OCI-LY7 (cell line): Measurements from ENCODE around the gene FANCL. TPM values are rescaled to one million over a fixed set of nuclear protein-coding genes. Genes with fewer than 3 reads are reported as not detected.
"Not testable (repeated sequence)": the region's sequence is repeated elsewhere in the genome, so short reads cannot be mapped to it uniquely, and the experiment has no call there.

Experiments used
- BruUV-seq: library from RNA; stranded (reverse); fragments of 400-500 nt; replicated peaks from 2 replicates; lab custom pipeline; 2021; lab: Mats Ljungman, UMichigan
- CTCF ChIA-PET: fragments of 300-600 bp; sonication (Branson Sonifier 250); formaldehyde crosslinking; loops from one replicate; lab custom pipeline; 2022; ENCODE audit warnings: antibody characterized with exemption; ENCODE audit not compliant: unreplicated experiment; lab: Charles Lee
- POLR2A ChIA-PET: fragments of 300-600 bp; sonication (Branson Sonifier 250); formaldehyde crosslinking; loops from one replicate; lab custom pipeline; 2022; ENCODE audit warnings: antibody characterized with exemption; lab: Charles Lee
- DNase-seq: peaks from one replicate; pipeline ENCODE4 v3.0.0-alpha.2; 2015; ENCODE audit warnings: low spot score
- H2AFZ ChIP-seq: fragments of 200-600 bp; sonication (generic), shearing (Covaris generic); 2 replicates; pipeline ENCODE4 v1.6.1; 2014; ENCODE audit warnings: mild to moderate bottlenecking, antibody characterized with exemption, low read length, moderate library complexity
- H3K27ac ChIP-seq: fragments of 200-600 bp; sonication (generic); 2 replicates; pipeline ENCODE4 v1.5.1; 2014; ENCODE audit warnings: mixed run types, low read depth, mild to moderate bottlenecking, moderate library complexity, low read length, inconsistent platforms; ENCODE audit not compliant: poor library complexity, severe bottlenecking
- H3K36me3 ChIP-seq: fragments of 200-600 bp; sonication (generic); 2 replicates; pipeline ENCODE4 v1.6.1; 2014; ENCODE audit warnings: mild to moderate bottlenecking, antibody characterized with exemption, low read length, moderate library complexity, mixed read lengths; ENCODE audit not compliant: insufficient read depth
- H3K4me1 ChIP-seq: fragments of 200-600 bp; sonication (generic); 2 replicates; pipeline ENCODE4 v1.5.1; 2014; ENCODE audit warnings: mild to moderate bottlenecking, low read length; ENCODE audit not compliant: insufficient read depth, poor library complexity, severe bottlenecking
- H3K4me2 ChIP-seq: fragments of 200-600 bp; sonication (generic); 2 replicates; pipeline ENCODE4 v1.6.1; 2014; ENCODE audit warnings: mild to moderate bottlenecking, low read length
- H3K4me3 ChIP-seq: fragments of 200-600 bp; sonication (generic); 2 replicates; pipeline ENCODE4 v1.5.1; 2014; ENCODE audit warnings: mild to moderate bottlenecking, low read depth, low read length; ENCODE audit not compliant: poor library complexity, severe bottlenecking
- H3K79me2 ChIP-seq: fragments of 200-600 bp; sonication (generic); 2 replicates; pipeline ENCODE4 v1.6.1; 2016; ENCODE audit warnings: low read depth, mild to moderate bottlenecking, low read length, moderate library complexity, mixed read lengths; ENCODE audit not compliant: insufficient read depth
- H3K9me2 ChIP-seq: fragments of 200-600 bp; sonication (generic); 2 replicates; pipeline ENCODE4 v1.6.1; 2016; ENCODE audit warnings: mild to moderate bottlenecking, low read length, mixed read lengths; ENCODE audit not compliant: insufficient read depth
- H3K9me3 ChIP-seq: fragments of 200-600 bp; sonication (generic); 2 replicates; pipeline ENCODE4 v1.6.1; 2014; ENCODE audit warnings: mild to moderate bottlenecking, mixed run types, low read length, mixed read lengths
- H4K20me1 ChIP-seq: fragments of 200-600 bp; sonication (generic); 2 replicates; pipeline ENCODE4 v1.6.1; 2014; ENCODE audit warnings: mild to moderate bottlenecking, antibody characterized with exemption, low read length, moderate library complexity, mixed read lengths; ENCODE audit not compliant: insufficient read depth
- CTCF ChIP-seq: fragments of 200-600 bp; sonication (generic); conservative IDR thresholded peaks from 2 replicates; pipeline ENCODE4 v1.5.1; 2014; ENCODE audit warnings: mild to moderate bottlenecking, antibody characterized with exemption, low read length, moderate library complexity, mixed read lengths
- EZH2phosphoT487 ChIP-seq: fragments of 200-600 bp; sonication (generic); IDR thresholded peaks from 2 replicates; pipeline ENCODE4 v1.6.1; 2018; ENCODE audit warnings: low read depth, borderline replicate concordance, mild to moderate bottlenecking, mixed run types, antibody characterized with exemption, low read length, moderate library complexity, mixed read lengths
- intact Hi-C: fragments of 100-400 bp; cut with micrococcal nuclease; formaldehyde crosslinking; loops from one replicate; pipeline ENCODE4 v1.10.0; 2022; ENCODE audit not compliant: unreplicated experiment
- total RNA-seq, 2 experiments: library from RNA; depleted of rRNA in 1 of 2; stranded (reverse); fragments of >200 nt in 1 of 2; shearing (Covaris generic) in 1 of 2; gene quantifications; 2 replicates each; pipeline ENCODE4 v1.2.3, GENCODE V29; 2014 to 2022

FANCL gene
- total RNA-seq, 2 experiments from 2014 or later = 32.8 to 33.0 TPM

DNA sequence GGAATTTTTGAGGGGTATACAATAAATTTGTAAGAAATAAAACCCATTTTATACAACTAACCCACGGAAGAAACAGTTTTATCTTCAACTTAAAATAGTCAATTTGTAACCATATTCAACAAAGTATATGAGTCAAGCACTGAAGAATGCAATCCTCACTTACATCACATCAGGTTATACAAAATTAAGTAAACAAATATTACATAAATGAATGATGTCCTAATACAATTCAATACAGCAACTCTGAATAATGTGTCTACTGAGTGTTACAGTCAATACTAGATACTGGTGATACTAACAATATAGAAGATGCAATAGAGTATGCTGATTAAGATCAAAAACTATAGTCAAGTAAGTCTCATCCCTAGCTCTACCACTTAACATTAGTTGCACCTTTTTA is 58.6 kb downstream of the FANCL start:
- Histone ChIP-seq H2AFZ (no peak overlapping the region), H3K4me2 (no peak overlapping the region), H3K79me2 (no peaks in the 10 kb centered on the region), H3K4me3 (no peak overlapping the region), H4K20me1 (no peaks in the 10 kb centered on the region), H3K4me1 (no peaks in the 10 kb centered on the region), H3K36me3 (no peaks in the 10 kb centered on the region), H3K27ac (no peak overlapping the region), H3K9me2 (no peaks in the 10 kb centered on the region), H3K9me3 (no peaks in the 10 kb centered on the region)
- CTCF ChIA-PET = no interaction called here
- no peak for DNase-seq
- POLR2A ChIA-PET = no interaction called here
- no TSS peak for BruUV-seq
- no peak for TF ChIP-seq CTCF
- no peak for TF ChIP-seq EZH2phosphoT487
- intact Hi-C loops = no loop called here

DNA sequence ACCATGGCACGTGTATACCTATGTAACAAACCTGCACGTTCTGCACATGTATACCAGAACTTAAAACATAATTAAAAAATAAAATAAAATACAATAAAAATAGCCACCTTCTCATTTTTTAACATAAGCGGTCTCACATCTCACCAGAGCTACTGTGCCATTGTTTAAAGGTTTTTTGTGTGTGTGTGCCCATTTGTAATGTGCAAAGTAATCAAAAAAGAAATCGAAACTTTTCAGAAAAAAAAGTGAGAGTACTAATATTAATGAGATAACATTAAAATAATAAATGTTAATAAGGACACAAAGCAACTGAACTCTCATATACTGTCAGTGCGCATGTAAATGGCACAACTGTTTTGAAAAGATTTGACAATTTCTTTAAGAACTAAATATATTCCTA is 60.5 kb downstream of the FANCL start:
- Histone ChIP-seq H2AFZ (no peak overlapping the region), H3K36me3 (no peaks in the 10 kb centered on the region), H4K20me1 (no peaks in the 10 kb centered on the region), H3K27ac (no peak overlapping the region), H3K4me3 (no peak overlapping the region), H3K79me2 (no peaks in the 10 kb centered on the region), H3K4me2 (no peak overlapping the region), H3K9me2 (no peaks in the 10 kb centered on the region), H3K9me3 (no peaks in the 10 kb centered on the region), H3K4me1 (no peaks in the 10 kb centered on the region)
- intact Hi-C loops = no loop called here
- no TSS peak for BruUV-seq
- TF ChIP-seq CTCF (no peak), EZH2phosphoT487 (no peak)
- no peak for DNase-seq
- ChIA-PET POLR2A (no interaction called here), CTCF (no interaction called here)

- intact Hi-C loops, BruUV-seq, CTCF ChIA-PET: not testable (repeated sequence)
Observed at GRCh38 chr2:58180175-58180574, 61.0 kb downstream of the FANCL start.

DNA sequence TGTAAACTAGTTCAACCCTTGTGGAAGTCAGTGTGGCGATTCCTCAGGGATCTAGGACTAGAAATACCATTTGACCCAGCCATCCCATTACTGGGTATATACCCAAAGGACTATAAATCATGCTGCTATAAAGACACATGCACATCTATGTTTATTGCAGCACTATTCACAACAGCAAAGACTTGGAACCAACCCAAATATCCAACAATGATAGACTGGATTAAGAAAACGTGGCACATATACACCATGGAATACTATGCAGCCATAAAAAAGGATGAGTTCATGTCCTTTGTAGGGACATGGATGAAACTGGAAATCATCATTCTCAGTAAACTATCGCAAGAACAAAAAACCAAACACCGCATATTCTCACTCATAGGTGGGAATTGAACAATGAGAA is 63.9 kb downstream of the FANCL start:
- intact Hi-C loops, POLR2A ChIA-PET, CTCF ChIA-PET: not testable (repeated sequence)

More at GRCh38 chr2:58180175-58180574, 61.0 kb downstream of the FANCL start:
- H3K9me2 ChIP-seq, H3K36me3 ChIP-seq, H3K27ac ChIP-seq, H3K9me3 ChIP-seq, POLR2A ChIA-PET, H3K4me1 ChIP-seq, DNase-seq, H3K4me3 ChIP-seq, H4K20me1 ChIP-seq, H3K4me2 ChIP-seq, H3K79me2 ChIP-seq, H2AFZ ChIP-seq: not testable (repeated sequence)

GRCh38 chr2:58171831-58172230 is 69.3 kb downstream of the FANCL start:
- H4K20me1 ChIP-seq, H3K4me3 ChIP-seq, BruUV-seq, H3K79me2 ChIP-seq, H3K36me3 ChIP-seq, DNase-seq, CTCF ChIA-PET, H3K4me1 ChIP-seq, H2AFZ ChIP-seq, H3K4me2 ChIP-seq, H3K27ac ChIP-seq, POLR2A ChIA-PET, intact Hi-C loops, H3K9me2 ChIP-seq, H3K9me3 ChIP-seq: not testable (repeated sequence)

More for the DNA sequence above, 63.9 kb downstream of the FANCL start:
- H3K27ac ChIP-seq, H4K20me1 ChIP-seq, BruUV-seq, H3K9me2 ChIP-seq, H3K4me2 ChIP-seq, H3K4me3 ChIP-seq, H3K9me3 ChIP-seq, H2AFZ ChIP-seq, H3K4me1 ChIP-seq, H3K79me2 ChIP-seq, DNase-seq, H3K36me3 ChIP-seq: not testable (repeated sequence)
